T-helper 1 cell (primary cell): ENCODE measurements around the gene HAL.
A peak's percentile ranks its signal among the peaks of the same experiment; 100 is the strongest.
"Not testable (repeated sequence)": the region's sequence is repeated elsewhere in the genome, so short reads cannot be mapped to it uniquely, and the experiment has no call there.

Source experiments
- DNase-seq, 5 donors: peaks; one replicate each; pipeline ENCODE4 v3.0.0-alpha.2; 2012 to 2020

HAL gene

GRCh38 chr12:95975491-95975890 is 20.7 kb downstream of the HAL start:
- DNase-seq: no peak

DNA sequence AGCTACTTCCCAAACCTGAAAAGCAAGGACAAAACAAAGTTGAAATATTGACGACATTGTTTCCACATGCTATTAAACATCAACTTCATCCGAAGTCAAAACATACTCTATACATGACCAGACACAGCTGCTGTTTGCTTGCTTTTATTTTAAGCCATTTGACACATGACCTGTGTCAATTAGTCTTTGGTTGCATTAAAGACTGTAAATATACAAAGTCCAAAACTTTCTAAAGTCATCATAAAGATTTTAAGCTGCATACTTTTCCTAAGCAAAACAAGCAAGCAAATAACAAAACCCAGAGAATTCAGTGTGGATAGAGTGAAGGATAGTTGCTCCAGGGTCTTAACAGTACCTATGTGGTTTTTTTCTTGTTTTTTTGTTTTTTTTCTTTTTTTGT is 21.8 kb downstream of the HAL start:
- DNase-seq: no peak

DNA sequence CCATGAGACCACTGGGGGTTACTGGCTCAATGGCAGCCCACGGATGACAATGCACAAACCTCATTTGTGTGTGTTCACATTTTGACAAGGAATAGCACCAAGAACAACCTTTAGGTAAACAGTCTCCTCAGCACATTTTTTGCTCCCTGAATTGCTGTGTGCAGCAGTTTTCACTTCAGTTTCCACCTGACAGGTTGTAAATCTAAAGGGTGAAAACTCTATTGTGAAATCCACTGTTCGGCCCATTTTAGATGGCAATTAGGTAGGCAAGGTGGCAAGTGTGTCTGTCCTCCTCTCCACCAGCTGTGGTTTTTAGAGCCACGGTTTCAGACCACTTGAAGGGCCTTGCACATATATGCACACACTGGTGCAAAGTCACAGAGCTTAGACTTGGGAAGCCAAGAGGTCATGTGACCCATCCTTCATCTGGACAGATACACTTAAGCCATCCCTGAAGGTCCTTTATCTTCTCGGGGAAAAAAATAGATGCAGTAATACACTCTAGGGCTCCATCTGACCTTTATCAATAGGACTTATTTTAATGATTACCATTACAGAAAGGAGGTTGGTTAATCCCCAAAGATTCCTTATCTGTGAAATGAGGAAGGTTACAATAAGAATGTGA is 23.2 kb downstream of the HAL start:
- DNase-seq: no peak

GRCh38 chr12:95970905-95971304 is 25.2 kb downstream of the HAL start:
- no peak for DNase-seq

DNA sequence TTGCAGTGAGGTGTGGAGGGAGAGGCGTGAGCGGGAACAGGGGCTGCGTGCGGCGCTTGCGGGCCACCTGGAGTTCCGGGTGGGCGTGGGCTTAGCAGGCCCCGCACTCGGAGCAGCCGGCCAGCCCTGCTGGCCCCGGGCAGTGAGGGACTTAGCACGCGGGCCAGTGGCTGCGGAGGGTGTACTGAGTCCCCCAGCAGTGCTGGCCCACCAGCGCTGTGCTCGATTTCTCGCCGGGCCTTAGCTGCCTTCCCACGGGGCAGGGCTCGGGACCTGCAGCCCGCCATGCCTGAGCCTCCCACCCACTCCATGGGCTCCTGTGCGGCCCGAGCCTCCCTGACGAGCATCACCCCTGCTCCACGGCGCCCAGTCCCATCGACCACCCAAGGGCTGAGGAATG is 27.0 kb downstream of the HAL start:
- DNase-seq: not testable (repeated sequence)

- DNase-seq: no peak
These were observed 28.8 kb downstream of the HAL start for GRCh38 chr12:95967301-95967700.

- DNase-seq: no peak
These were observed 29.8 kb downstream of the HAL start for GRCh38 chr12:95966287-95966870.

GRCh38 chr12:95963096-95963495 is 33.0 kb downstream of the HAL start:
- no peak for DNase-seq

GRCh38 chr12:95962222-95962621 is 33.9 kb downstream of the HAL start:
- no peak for DNase-seq

GRCh38 chr12:95960241-95960640 is 35.9 kb downstream of the HAL start:
- no peak for DNase-seq

GRCh38 chr12:95959107-95959506 is 37.0 kb downstream of the HAL start:
- DNase-seq: no peak

DNA sequence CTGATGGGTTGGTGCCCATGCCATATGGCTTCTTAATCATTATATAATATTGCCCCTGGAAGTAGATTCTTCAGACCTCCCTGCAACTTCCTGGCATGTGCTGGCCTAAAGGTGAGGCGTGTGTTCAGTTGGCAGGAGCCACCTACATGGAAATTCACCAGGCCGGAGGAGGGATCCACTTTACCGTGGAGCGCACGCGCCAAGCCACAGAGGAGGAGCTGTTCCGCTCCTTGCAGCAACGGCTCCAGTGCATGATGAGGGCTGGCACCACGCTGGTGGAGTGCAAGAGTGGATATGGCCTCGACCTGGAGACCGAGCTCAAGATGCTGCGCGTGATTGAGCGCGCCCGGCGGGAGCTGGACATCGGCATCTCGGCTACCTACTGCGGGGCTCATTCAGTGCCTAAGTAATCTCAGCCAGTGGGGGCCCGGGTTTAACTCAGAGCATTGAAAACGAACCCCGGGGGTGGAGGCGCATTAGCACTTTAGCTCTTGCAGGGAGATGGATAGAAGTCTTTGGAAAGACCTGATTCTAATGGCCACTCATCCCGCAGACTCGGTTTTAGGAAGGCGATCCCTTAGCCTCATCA is 39.5 kb downstream of the HAL start:
- DNase-seq: no peak

DNA sequence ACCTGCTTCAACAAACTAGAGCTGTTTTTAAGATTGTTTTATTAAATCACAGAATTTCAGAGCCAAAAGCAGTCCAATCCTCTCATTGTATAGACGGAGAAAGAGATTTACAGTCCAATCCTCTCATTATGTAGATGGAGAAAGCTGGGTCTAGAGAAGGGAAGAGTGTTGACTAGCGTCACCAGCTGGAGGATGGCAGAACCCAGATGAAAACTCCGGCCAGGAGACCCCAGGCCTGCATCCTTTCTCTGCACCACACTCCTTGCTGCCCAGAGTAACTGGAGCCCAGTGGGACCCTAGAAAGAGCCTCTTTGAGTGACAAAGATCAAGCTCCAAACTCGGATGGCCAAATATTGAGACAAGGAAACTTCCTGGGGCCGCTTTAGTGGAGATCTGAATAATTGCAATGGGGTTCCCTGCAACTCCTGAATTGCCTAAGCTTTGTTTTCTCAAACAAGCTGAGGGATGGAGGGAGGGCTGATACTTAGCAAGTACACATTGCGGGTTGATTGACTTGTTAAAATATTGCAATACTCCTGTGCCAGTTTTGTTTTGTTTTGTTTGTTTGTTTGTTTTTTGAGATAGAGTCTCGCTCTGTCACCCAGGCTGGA is 40.5 kb downstream of the HAL start:
- no peak for DNase-seq

DNA sequence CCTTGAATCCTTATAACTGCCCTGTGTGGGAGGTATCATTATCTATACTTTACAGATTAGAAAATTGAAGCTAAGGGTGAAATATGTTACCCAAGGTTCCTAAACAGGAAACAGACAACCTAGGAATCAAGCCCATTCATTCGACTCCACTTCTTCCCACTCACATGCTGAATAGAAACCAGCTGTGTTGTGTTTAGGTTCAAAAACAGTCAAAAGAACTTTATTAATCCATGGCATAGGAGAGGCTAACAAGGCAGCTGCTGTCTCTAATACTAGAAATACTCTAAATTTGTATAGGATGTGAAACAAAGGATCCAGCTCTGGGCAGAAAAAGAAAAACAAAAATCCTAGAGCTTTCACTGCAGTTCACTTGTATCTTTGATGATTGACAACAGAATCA is 43.1 kb downstream of the HAL start:
- no peak for DNase-seq

GRCh38 chr12:95951515-95951914 is 44.6 kb downstream of the HAL start:
- DNase-seq: no peak

DNA sequence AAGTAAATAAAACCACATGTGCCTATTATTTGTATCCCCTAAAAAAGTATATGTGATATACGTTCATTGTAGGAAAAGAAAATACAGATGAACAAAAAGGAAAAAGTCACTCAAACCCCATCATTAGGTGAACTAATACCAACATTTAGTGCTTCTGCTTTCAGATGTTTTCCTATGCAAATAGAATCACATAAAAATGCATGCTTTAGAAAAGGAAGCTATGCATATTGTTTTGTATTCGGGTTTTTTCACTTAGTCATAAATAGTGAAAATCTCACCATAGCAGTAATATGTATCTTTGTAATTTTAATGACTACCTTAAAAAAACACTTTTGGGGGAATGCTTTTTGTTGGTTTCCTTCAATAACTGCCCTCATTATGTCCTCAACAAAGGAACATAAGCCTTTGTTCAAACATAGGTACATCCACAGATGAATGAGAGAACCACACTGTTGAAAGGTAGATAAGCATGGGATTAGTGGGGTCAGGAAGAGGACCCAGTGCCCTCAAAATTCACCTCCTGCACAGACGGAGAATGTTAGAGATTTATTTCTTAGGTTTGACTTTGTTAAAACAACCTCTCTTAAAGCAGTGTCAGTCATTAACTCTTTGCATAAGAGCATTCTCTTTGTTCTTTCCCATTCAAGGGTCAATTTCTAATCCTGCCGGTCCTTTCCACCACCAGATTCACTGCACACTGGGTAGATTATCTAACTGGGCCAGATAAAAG is 46.5 kb downstream of the HAL start:
- no peak for DNase-seq

DNA sequence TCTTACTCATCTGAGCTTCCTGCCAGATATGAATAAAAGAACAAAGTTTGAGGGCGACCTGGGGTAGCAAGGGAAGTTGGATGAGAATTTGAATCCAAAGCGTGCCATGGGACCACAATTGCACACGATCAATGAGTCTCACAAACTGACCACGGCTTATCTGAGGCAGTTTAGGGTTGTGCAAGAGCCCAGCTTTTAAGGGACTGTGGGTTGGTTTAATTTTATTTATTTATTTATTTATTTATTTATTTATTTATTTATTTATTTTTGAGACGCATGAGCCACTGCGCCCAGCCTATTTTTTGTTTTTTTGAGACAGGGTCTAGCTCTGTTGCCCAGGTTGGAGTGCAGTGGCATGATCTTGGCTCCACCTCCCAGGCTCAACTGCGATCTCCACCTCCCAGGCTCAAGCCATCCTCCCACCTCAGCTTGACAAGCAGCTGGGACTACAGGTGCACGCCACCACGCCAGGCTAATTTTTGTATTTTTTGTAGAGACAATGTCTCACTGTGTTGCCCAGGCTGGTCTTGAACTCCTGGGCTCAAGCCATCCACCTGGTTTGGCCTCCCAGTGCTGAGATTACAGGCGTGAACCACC is 51.9 kb downstream of the HAL start:
- DNase-seq: no peak

- peak; percentile 33 to 71 (median 43) for DNase-seq
These were observed 52.8 kb downstream of the HAL start, which contains the start of gene AMDHD1 for GRCh38 chr12:95943330-95943842. TSS of gene AMDHD1 (plus strand) at chr12:95943331. CDS start at chr12:95943399, 68 bp downstream.

- DNase-seq: peak; percentile 61 to 88 (median 70)
These were observed 53.4 kb downstream of the HAL start, which contains the start of gene CCDC38 for GRCh38 chr12:95942524-95943329. TSS of gene CCDC38 (minus strand) at chr12:95942614. CDS start at chr12:95936509, 6,105 bp downstream.

- DNase-seq: no peak
These were observed 54.0 kb downstream of the HAL start for GRCh38 chr12:95942101-95942523.

GRCh38 chr12:95940514-95940913 is 55.6 kb downstream of the HAL start:
- no peak for DNase-seq
